ENCODE measurements around the gene RXRA. TPM values are rescaled to one million over a fixed set of nuclear protein-coding genes. Genes with fewer than 3 reads are reported as not detected.

The RXRA gene
- total and polyA plus RNA-seq, 2 of the 4 experiments (the other 2 are of a cell fraction), result 7.5 to 17.9 TPM

- no peak overlapping the region for H3K18ac ChIP-seq (ENCODE audit: low read depth, low read length)
- H3K9me3 ChIP-seq (ENCODE audit: control insufficient read depth, insufficient read depth, low read length), result no peaks in the 10 kb centered on the region
- H3K23ac ChIP-seq (ENCODE audit: low read depth, low read length), result no peak overlapping the region
- no peak for TF ChIP-seq CTCF (conservative IDR thresholded peaks at IDR 0.05; ENCODE audit: low read depth, low read length)
- TF ChIP-seq MAFK (IDR thresholded peaks at IDR 0.05; ENCODE audit: low read depth, low read length), result no peak
- TF ChIP-seq POLR2A (IDR thresholded peaks at IDR 0.05; ENCODE audit: low read depth, low read length), result no peak
- TF ChIP-seq USF2 (IDR thresholded peaks at IDR 0.05; ENCODE audit: low read depth, low read length), result no peak
- TF ChIP-seq MXI1 (IDR thresholded peaks at IDR 0.05; ENCODE audit: borderline replicate concordance, low read depth, low read length), result no peak
- TF ChIP-seq NFE2L2 (IDR thresholded peaks at IDR 0.05; ENCODE audit: low read depth, low read length), result no peak
- no peak for TF ChIP-seq RFX5 (IDR thresholded peaks at IDR 0.05; ENCODE audit: low read depth, low read length)
- no peak for TF ChIP-seq MAZ (IDR thresholded peaks at IDR 0.05; ENCODE audit: borderline replicate concordance, low read depth, low read length)
- TF ChIP-seq CHD1 (IDR thresholded peaks at IDR 0.05; ENCODE audit: low read depth, low read length), result no peak
- no peak for TF ChIP-seq SMC3 (IDR thresholded peaks at IDR 0.05; ENCODE audit: low read depth, low read length)
- no peak for TF ChIP-seq FOS (IDR thresholded peaks at IDR 0.05; ENCODE audit: low read depth, low read length)
- TF ChIP-seq CEBPB (IDR thresholded peaks at IDR 0.05; ENCODE audit: low read depth, low read length), result no peak
- no peak for TF ChIP-seq RCOR1 (IDR thresholded peaks at IDR 0.05; ENCODE audit: insufficient replicate concordance, low read length)
- no peak overlapping the region for H4K91ac ChIP-seq (ENCODE audit: insufficient read depth, low read depth, low read length)
- peaks cover 100% of the 10 kb centered on the region for H4K20me1 ChIP-seq (ENCODE audit: insufficient read depth, low read length)
- 87% methylated on average over 9 of the region's 29 CpGs; no CpG with 5 or more reads in 1 of the 2 experiments for WGBS, 2 experiments (ENCODE audit: extremely low coverage in 2 of 2, insufficient read length in 1 of 2)
- H2BK20ac ChIP-seq (ENCODE audit: low read depth, low read length), result no peak overlapping the region
- no peak overlapping the region for H2BK5ac ChIP-seq (ENCODE audit: low read depth, low read length, poor library complexity, severe bottlenecking)
- intact Hi-C loops (cut with micrococcal nuclease) (no loop called here), dilution Hi-C loops (cut with HindIII; ENCODE audit: low sequenced_read_pairs, unreplicated experiment) (no loop called here), in situ Hi-C loops (cut with MboI; ENCODE audit: low sequenced_read_pairs) (no loop called here)
- no peak overlapping the region for H3K56ac ChIP-seq (ENCODE audit: extremely low read depth, insufficient read depth, low read length)
- no peak overlapping the region for H3K14ac ChIP-seq (replicated peaks; ENCODE audit: low read depth, low read length)
- peaks cover 3% of the 10 kb centered on the region; the same call in 1 of the 2 replicates for H3K9me1 ChIP-seq (ENCODE audit: insufficient read depth, low read length)
- POLR2A ChIA-PET (ENCODE audit: unreplicated experiment), result no interaction called here
- no peak overlapping the region for H3K9ac ChIP-seq (ENCODE audit: low read depth, low read length)
- no peak overlapping the region for H4K8ac ChIP-seq (ENCODE audit: low read depth in 2 of 2, low read length in 2 of 2)
- no peak overlapping the region for H2BK120ac ChIP-seq (ENCODE audit: low read depth, low read length)
- CTCF ChIA-PET, result no interaction called here
- H3K27me3 ChIP-seq (ENCODE audit: control insufficient read depth, insufficient read depth, low read length), result no peaks in the 10 kb centered on the region
- no peak overlapping the region for H3K4ac ChIP-seq (ENCODE audit: low read depth, low read length)
- no peak overlapping the region for H3K4me3 ChIP-seq (ENCODE audit: insufficient read depth, low read depth, low read length)
- no peak overlapping the region for H3K4me2 ChIP-seq (ENCODE audit: low read depth, low read length)
- H3K4me1 ChIP-seq (ENCODE audit: control insufficient read depth, insufficient read depth, low read length), result peaks cover 8% of the 10 kb centered on the region; the same call in 1 of the 2 replicates
- H3K27ac ChIP-seq (ENCODE audit: insufficient read depth, low read length), result no peak overlapping the region
- peaks cover 22 to 90% of the 10 kb centered on the region in 2 experiments for H3K79me1 ChIP-seq (ENCODE audit: low read depth in 1 of 2, low read length in 2 of 2)
- H4K5ac ChIP-seq (ENCODE audit: low read depth, low read length), result no peak overlapping the region
- H2BK15ac ChIP-seq (ENCODE audit: low read depth, low read length), result no peak overlapping the region
- peak overlapping the region; percentile 16 for H2AK9ac ChIP-seq (replicated peaks; ENCODE audit: low read depth, low read length, poor library complexity)
- no peak for DNase-seq
- no TSS peak for BruUV-seq (replicated peaks)
- no peaks in the 10 kb centered on the region for H3K36me3 ChIP-seq (ENCODE audit: control insufficient read depth, insufficient read depth, low read length)
- H2AK5ac ChIP-seq (ENCODE audit: low read depth, low read length), result no peak overlapping the region
- no peak for ATAC-seq (ENCODE audit: low read depth)
- no peak overlapping the region for H2AFZ ChIP-seq (replicated peaks; ENCODE audit: low read length, poor library complexity)
Measured at GRCh38 chr9:134356496-134357470, 30.5 kb downstream of the RXRA start.
